Peyer's patch (tissue), 4 donors: ENCODE measurements around the gene NUCKS1. TPM values are rescaled to one million over a fixed set of nuclear protein-coding genes. Genes with fewer than 3 reads are reported as not detected.

ENCODE experiments used
- DNase-seq, 3 donors: peaks; one replicate each; pipeline ENCODE4 v3.0.0-alpha.2; 2017 to 2019
- H3K27ac ChIP-seq, 4 donors: fragments of 200-600 bp; sonication (generic); one replicate each; pipeline ENCODE4 v1.5.1; 2016 to 2019
- H3K27me3 ChIP-seq, 2 donors: fragments of 200-600 bp; sonication (generic); one replicate each; pipeline ENCODE4 v1.5.1; 2019
- H3K36me3 ChIP-seq, 3 donors: fragments of 200-600 bp; sonication (generic); one replicate each; pipeline ENCODE4 v1.5.1; 2016 to 2019
- H3K4me1 ChIP-seq, 4 donors: fragments of 200-600 bp; sonication (generic); one replicate each; pipeline ENCODE4 v1.5.1; 2016 to 2019
- H3K4me3 ChIP-seq, 4 donors: fragments of 200-600 bp; sonication (generic); 1 replicate in 3 of 4; 2 replicates in 1 of 4; pipeline ENCODE4 v1.5.1; 2016 to 2019; ENCODE audit warnings: mild to moderate bottlenecking in 1 of 4
- H3K9me3 ChIP-seq, 4 donors: fragments of 200-600 bp; sonication (generic); one replicate each; pipeline ENCODE4 v1.5.1; 2016 to 2019; ENCODE audit warnings: mild to moderate bottlenecking in 1 of 4
- CTCF ChIP-seq, 6 experiments: fragments of 450-650 bp in 4 of 6; fragments of 200-600 bp in 2 of 6; sonication (generic) in 1 of 6; IDR thresholded peaks; one replicate each; pipeline ENCODE4 v1.5.1; 2017 to 2019; ENCODE audit warnings: antibody characterized with exemption in 6 of 6, mild to moderate bottlenecking in 3 of 6, moderate library complexity in 1 of 6
- POLR2A ChIP-seq, 2 donors: fragments of 450-650 bp; IDR thresholded peaks; one replicate each; pipeline ENCODE4 v1.5.1; 2017; ENCODE audit warnings: antibody characterized with exemption in 2 of 2, mild to moderate bottlenecking in 2 of 2, moderate library complexity in 2 of 2
- total RNA-seq, 4 donors: library from RNA; depleted of rRNA; stranded (reverse); fragments of >200 nt; gene quantifications; one replicate each; pipeline ENCODE4 v1.1.0, GENCODE V29; 2016

Gene NUCKS1
- total RNA-seq, 4 donors from 2014 or later = 21.1 to 64.5 (median 41.5) TPM

GRCh38 chr1:205769641-205770365 is 19.8 kb upstream of the NUCKS1 start:
- Histone ChIP-seq H3K4me3 (no peak overlapping the region), H3K4me1 (peaks cover 0 to 6% (median 5%) of the 10 kb centered on the region in 4 donors), H3K27ac (no peak overlapping the region), H3K27me3 (no peaks in the 10 kb centered on the region), H3K9me3 (no peaks in the 10 kb centered on the region), H3K36me3 (peaks cover 0 to 5% (median 0%) of the 10 kb centered on the region in 3 donors)
- DNase-seq = no peak
- TF ChIP-seq POLR2A (IDR thresholded peaks at IDR 0.05) (no peak), CTCF (IDR thresholded peaks at IDR 0.05) (no peak)

- Histone ChIP-seq H3K4me3 (no peak overlapping the region), H3K9me3 (no peaks in the 10 kb centered on the region), H3K36me3 (peaks cover 0 to 5% (median 0%) of the 10 kb centered on the region in 3 donors), H3K27ac (no peak overlapping the region), H3K4me1 (no peaks in the 10 kb centered on the region), H3K27me3 (no peaks in the 10 kb centered on the region)
- DNase-seq = no peak
- TF ChIP-seq POLR2A (IDR thresholded peaks at IDR 0.05) (no peak), CTCF (IDR thresholded peaks at IDR 0.05) (no peak)
These were observed 17.3 kb upstream of the NUCKS1 start for GRCh38 chr1:205767248-205767647.

- no peak for DNase-seq
- TF ChIP-seq POLR2A (IDR thresholded peaks at IDR 0.05) = no peak
- no peak for TF ChIP-seq CTCF (IDR thresholded peaks at IDR 0.05)
These were observed 16.6 kb upstream of the NUCKS1 start for GRCh38 chr1:205766570-205766969.

GRCh38 chr1:205766038-205766437 is 16.1 kb upstream of the NUCKS1 start:
- H3K4me1 ChIP-seq = no peaks in the 10 kb centered on the region
- H3K9me3 ChIP-seq = no peaks in the 10 kb centered on the region
- peaks cover 0 to 5% (median 0%) of the 10 kb centered on the region in 3 donors for H3K36me3 ChIP-seq
- no peak for TF ChIP-seq CTCF (IDR thresholded peaks at IDR 0.05)
- no peak for TF ChIP-seq POLR2A (IDR thresholded peaks at IDR 0.05)
- no peaks in the 10 kb centered on the region for H3K27me3 ChIP-seq
- DNase-seq = no peak
- H3K27ac ChIP-seq = no peak overlapping the region
- no peak overlapping the region for H3K4me3 ChIP-seq

More at GRCh38 chr1:205766570-205766969, 16.6 kb upstream of the NUCKS1 start:
- H3K4me1 ChIP-seq = no peaks in the 10 kb centered on the region
- H3K4me3 ChIP-seq = no peak overlapping the region
- H3K27me3 ChIP-seq = no peaks in the 10 kb centered on the region
- peaks cover 0 to 5% (median 0%) of the 10 kb centered on the region in 3 donors for H3K36me3 ChIP-seq
- H3K27ac ChIP-seq = no peak overlapping the region
- no peaks in the 10 kb centered on the region for H3K9me3 ChIP-seq

GRCh38 chr1:205764578-205764977 is 14.6 kb upstream of the NUCKS1 start:
- no peak for TF ChIP-seq POLR2A (IDR thresholded peaks at IDR 0.05)
- no peak for TF ChIP-seq CTCF (IDR thresholded peaks at IDR 0.05)
- no peaks in the 10 kb centered on the region for H3K4me1 ChIP-seq
- no peaks in the 10 kb centered on the region for H3K9me3 ChIP-seq
- no peak for DNase-seq
- H3K4me3 ChIP-seq = no peak overlapping the region
- H3K36me3 ChIP-seq = no peaks in the 10 kb centered on the region
- no peak overlapping the region for H3K27ac ChIP-seq
- no peaks in the 10 kb centered on the region for H3K27me3 ChIP-seq
